22Rv1 (cell line): ENCODE measurements around the gene IFI27.

Source experiments
- CTCF ChIP-seq: fragments of 450-650 bp; IDR thresholded peaks from 2 replicates; pipeline ENCODE4 v1.5.1; 2017; ENCODE audit warnings: mild to moderate bottlenecking
- ZFX ChIP-seq: fragments of 450-650 bp; IDR thresholded peaks from 2 replicates; pipeline ENCODE4 v1.6.1; 2017; ENCODE audit warnings: antibody characterized with exemption, borderline replicate concordance

- no peak for TF ChIP-seq CTCF
- TF ChIP-seq ZFX = no peak
These were observed 32.3 kb downstream of the IFI27 start for GRCh38 chr14:94142836-94143235.
